ENCODE data around the gene ARSG. TPM values are rescaled to one million over a fixed set of nuclear protein-coding genes. Genes with fewer than 3 reads are reported as not detected.

The ARSG gene
- total RNA-seq, 1 donor from 2014 or later, result 1.5 TPM

DNA sequence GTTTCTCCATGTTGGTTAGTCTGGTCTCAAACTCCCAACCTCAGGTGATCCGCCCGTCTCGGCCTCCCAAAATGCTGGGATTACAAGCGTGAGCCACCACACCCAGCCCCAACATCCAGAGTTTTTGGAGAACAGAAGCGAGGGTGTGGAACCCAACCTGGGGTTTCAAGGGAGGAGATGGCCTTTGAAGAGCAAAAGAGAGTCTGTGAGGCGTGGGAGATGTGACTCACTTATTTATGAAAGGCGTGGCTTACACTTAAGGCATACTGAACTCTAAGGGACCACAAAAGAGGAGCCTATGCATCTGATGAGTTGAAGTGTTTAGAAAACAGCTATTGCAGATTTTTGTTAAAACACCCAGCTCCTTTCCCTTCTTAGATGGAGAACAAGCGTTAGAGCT lies 18.9 kb downstream of the ARSG start:
- DNase-seq (ENCODE audit: low read depth), result no peak
- TF ChIP-seq, protein P1, sequence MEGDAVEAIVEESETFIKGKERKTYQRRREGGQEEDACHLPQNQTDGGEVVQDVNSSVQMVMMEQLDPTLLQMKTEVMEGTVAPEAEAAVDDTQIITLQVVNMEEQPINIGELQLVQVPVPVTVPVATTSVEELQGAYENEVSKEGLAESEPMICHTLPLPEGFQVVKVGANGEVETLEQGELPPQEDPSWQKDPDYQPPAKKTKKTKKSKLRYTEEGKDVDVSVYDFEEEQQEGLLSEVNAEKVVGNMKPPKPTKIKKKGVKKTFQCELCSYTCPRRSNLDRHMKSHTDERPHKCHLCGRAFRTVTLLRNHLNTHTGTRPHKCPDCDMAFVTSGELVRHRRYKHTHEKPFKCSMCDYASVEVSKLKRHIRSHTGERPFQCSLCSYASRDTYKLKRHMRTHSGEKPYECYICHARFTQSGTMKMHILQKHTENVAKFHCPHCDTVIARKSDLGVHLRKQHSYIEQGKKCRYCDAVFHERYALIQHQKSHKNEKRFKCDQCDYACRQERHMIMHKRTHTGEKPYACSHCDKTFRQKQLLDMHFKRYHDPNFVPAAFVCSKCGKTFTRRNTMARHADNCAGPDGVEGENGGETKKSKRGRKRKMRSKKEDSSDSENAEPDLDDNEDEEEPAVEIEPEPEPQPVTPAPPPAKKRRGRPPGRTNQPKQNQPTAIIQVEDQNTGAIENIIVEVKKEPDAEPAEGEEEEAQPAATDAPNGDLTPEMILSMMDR (conservative IDR thresholded peaks at IDR 0.05; ENCODE audit: low read depth, low read length), result no peak
- H3K4me3 ChIP-seq (ENCODE audit: low read depth, low read length), result no peak overlapping the region

DNA sequence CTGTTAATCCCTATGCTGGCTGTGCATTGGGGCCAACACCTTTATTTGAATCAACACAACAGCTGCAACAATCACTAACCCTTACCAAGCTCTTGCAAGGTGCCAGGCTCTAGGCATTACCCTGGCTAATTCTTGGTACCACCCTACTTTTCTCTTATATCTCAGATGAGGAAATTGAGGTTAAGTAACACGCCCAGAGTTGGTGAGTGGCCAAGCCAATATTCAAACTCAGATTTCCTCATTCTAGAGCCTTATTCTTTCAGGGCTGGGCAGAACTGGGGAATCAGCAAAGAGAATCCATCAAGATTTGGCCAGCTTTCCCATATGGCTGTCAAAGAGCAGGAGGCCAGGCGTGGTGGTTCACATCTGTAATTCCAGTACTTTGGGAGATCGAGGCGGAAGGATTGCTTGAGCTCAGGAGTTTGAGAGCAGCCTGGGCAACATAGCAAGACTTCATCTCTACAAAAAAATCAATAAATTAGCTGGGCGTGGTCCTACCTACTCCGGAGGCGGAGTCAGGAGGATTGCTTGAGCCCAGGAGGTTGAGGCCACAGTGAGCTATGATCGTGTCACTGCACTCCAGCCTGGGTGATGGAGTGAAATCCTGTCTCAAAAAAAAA lies 23.7 kb downstream of the ARSG start:
- H3K4me3 ChIP-seq (ENCODE audit: low read depth, low read length), result no peak overlapping the region
- no peak for DNase-seq (ENCODE audit: low read depth)
- TF ChIP-seq, protein P1 (conservative IDR thresholded peaks at IDR 0.05; ENCODE audit: low read depth, low read length), result no peak

DNA sequence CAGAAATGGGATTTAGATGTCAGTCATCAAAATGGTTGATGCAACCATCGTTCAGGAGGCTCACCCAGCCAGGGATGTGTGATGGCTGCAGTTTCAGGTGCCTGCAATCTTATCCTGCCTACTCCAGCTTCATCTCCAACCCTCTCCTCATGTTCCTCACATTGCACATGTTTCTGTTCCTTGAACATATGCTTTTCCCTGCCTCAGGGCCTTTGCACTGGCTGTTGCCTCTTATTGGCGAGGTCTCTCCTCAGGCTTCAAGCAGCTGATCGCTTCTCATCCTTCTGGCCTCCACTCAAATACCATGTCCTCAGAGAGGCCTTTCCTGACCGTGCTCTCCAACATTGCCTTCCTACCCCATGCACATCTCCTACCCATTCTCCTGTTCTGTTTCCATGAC lies 24.6 kb downstream of the ARSG start:
- TF ChIP-seq, protein P1 (conservative IDR thresholded peaks at IDR 0.05; ENCODE audit: low read depth, low read length), result no peak
- no peak overlapping the region for H3K4me3 ChIP-seq (ENCODE audit: low read depth, low read length)
- no peak for DNase-seq (ENCODE audit: low read depth)

DNA sequence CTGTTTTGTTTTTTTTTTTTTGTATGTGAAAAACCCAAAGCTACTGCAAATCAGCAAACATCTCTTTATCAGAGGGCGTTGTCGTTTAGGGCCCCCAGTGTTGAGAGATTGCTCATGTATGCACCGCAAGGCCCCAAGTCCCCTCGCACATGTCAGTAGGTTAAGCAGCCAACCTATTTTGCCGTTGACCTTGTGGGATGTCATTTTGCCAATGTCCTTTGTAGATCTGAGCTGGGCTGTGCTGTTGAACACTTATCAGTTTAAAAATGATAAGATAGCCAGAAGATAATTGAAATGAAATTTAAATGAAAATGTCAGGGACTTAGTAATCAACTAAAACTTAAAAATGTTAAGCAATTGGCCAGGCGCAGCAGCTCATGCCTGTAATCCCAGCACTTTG lies 26.2 kb downstream of the ARSG start:
- no peak for DNase-seq (ENCODE audit: low read depth)
- H3K4me3 ChIP-seq (ENCODE audit: low read depth, low read length), result no peak overlapping the region
- TF ChIP-seq, protein P1 (conservative IDR thresholded peaks at IDR 0.05; ENCODE audit: low read depth, low read length), result no peak

GRCh38 chr17:68318103-68318991 lies 27.1 kb downstream of the ARSG start:
- no peak overlapping the region for H3K4me3 ChIP-seq (ENCODE audit: low read depth, low read length)
- TF ChIP-seq, protein P1 (conservative IDR thresholded peaks at IDR 0.05; ENCODE audit: low read depth, low read length), result no peak
- DNase-seq (ENCODE audit: low read depth), result no peak

- no peak for DNase-seq (ENCODE audit: low read depth)
- H3K4me3 ChIP-seq (ENCODE audit: low read depth, low read length), result no peak overlapping the region
- TF ChIP-seq, protein P1 (conservative IDR thresholded peaks at IDR 0.05; ENCODE audit: low read depth, low read length), result no peak
Observed at GRCh38 chr17:68319410-68320162, 28.3 kb downstream of the ARSG start.

Data from epithelial cell of proximal tubule (primary cell).